Astrocyte of the hippocampus (primary cell): ENCODE data around the gene AFF1.

Experiments
- DNase-seq: peaks from one replicate; pipeline ENCODE4 v3.0.0; 2011; ENCODE audit warnings: low read depth, low spot score

Gene AFF1

GRCh38 chr4:86934771-86935565, at the start of gene AFF1:
Gene AFF1 (plus strand): TSS chr4:86935011. CDS start chr4:86948534, 13,523 bp downstream.
- DNase-seq = peak; percentile 97

GRCh38 chr4:86890790-86891189, 44.0 kb upstream of the AFF1 start:
- DNase-seq = peak; percentile 9

GRCh38 chr4:86891762-86892635, 42.8 kb upstream of the AFF1 start, which contains the start of gene C4orf36:
Gene C4orf36 (minus strand): TSS chr4:86892422. CDS start chr4:86891520, 902 bp downstream.
- peak; percentile 75 for DNase-seq

DNA sequence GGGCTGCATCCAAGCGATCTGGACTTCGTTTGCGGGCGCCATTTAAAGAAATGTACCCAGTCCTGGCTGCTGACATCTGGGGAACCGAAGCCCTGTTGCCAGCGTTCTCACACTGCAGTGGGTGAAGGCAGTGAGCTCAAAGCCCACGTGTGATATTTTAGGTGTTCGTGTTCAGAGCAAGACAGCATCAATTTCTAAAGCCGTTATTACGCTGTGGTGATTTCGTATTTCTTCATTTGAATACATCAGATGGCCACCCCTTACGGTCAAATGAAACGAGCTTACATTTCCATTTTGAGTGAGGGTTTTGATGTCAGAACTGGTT, 42.2 kb upstream of the AFF1 start:
- no peak for DNase-seq

- no peak for DNase-seq
Measured at GRCh38 chr4:86893136-86893535, 41.7 kb upstream of the AFF1 start.

- no peak for DNase-seq
Measured at GRCh38 chr4:86894455-86894854, 40.4 kb upstream of the AFF1 start.

GRCh38 chr4:86895692-86896488, 38.9 kb upstream of the AFF1 start:
- peak; percentile 79 for DNase-seq

DNA sequence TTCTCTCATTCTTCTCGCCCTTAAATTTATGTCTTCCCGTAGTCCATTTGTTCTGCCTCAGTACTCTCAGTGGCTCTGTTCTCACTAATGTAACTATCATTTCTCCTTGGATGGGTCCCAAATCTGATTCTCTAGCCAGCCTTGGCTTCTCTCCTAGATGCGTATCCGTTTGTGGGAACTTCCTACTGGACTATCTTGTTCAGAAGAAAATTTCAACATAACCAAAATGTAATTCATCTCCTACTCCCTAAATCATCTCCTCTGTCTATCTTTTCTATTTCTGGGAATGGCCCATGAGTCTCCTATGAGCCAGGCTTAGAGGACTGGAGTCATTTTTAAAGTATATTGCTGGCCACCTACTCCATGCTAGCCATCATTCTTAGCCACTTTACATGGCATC, 38.2 kb upstream of the AFF1 start:
- DNase-seq = no peak

DNA sequence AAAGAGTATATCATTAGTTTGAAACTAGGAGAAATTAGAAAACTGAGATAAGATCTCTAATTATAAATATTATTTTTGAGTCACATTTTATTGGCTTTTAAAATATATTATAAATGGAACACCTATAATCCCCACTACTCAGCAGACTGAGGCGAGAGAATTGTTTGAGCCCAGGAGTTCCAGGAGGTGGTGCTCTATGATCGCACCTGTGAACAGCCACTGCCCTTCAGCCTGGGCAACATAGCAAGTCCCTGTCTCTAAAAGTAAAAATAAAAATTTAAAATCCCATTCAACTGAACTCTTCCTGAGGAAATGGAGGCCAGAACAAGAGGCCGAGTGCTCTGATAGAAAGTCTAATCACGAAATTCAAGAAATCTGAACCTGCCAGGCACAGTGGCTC, 36.2 kb upstream of the AFF1 start:
- DNase-seq = peak; percentile 13

DNA sequence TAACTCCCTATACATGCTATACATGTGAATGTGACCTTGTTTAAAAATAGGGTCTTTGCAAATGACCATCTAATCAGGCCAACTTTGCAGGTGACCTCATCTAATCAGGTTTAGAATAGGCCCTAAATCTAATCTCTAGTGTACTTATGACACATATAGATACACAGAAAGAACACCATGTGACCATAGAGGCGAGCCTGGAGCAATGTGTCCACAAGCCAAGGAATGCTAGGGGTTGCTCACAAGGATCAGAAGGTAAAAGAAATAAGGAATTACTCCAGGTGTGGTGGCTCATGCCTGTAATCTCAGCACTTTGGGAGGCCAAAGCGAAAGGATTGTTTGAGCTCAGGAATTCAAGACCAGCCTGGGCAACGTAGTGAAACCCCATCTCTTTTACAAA, 32.9 kb upstream of the AFF1 start:
- no peak for DNase-seq

DNA sequence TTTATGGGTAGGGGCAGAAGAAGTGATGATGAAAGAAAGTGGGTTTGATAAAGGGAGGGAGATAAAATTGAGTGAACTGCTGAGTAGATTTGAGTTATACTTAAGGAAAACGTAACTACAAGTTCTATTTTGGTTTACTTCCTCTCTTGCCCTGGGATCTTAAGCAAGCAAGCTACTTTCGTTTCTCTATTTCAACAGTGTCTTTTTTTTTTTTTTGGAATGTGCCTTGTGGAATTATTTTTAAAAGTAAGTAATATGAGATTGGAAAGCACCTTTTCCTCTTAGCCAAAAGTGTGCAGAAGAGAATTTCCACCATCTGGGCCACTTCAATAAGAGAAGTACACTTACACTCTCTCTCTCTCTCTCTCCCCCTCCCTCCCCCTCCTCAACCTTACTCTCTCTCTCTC, 26.6 kb upstream of the AFF1 start:
- no peak for DNase-seq

GRCh38 chr4:86909546-86910295, 25.1 kb upstream of the AFF1 start:
- DNase-seq = no peak

DNA sequence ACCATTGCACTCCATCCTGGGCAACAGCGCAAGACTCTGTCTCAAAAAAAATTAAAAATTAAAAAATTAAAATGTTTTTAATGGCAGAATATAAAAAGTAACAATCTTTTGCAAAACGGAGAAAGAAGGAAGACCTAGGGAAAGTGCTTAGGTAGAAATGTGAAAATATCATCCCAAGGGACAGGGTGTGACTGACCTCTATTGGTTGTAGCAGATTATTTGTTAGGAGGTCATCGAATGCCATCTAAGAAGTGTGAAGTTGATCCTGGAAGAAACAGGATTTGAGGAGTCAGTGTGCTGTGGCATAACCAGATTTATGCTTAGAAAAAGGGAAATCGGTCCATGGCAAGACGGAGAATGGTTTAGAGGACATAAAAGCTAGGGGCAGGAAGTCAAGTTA, 24.4 kb upstream of the AFF1 start:
- no peak for DNase-seq

GRCh38 chr4:86910820-86911684, 23.8 kb upstream of the AFF1 start:
- peak; percentile 58 for DNase-seq

DNA sequence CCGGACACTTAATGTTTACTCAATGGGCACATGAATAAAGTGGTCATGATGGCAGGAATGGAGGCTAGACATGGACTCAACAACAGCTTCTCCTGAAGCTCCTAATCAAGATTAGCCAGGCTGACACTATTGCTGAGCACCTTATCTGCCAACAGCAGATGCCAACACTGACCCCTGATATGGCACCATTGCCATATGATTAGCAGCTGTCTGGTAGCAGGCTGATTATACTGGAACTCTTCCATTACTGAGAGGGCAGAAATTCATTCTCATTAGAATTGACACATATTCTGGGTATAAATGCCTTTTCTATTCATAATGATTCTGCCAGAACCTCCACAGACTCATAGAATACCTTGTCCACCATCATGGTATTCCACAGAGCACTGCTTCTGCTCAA, 18.4 kb upstream of the AFF1 start:
- DNase-seq = no peak

DNA sequence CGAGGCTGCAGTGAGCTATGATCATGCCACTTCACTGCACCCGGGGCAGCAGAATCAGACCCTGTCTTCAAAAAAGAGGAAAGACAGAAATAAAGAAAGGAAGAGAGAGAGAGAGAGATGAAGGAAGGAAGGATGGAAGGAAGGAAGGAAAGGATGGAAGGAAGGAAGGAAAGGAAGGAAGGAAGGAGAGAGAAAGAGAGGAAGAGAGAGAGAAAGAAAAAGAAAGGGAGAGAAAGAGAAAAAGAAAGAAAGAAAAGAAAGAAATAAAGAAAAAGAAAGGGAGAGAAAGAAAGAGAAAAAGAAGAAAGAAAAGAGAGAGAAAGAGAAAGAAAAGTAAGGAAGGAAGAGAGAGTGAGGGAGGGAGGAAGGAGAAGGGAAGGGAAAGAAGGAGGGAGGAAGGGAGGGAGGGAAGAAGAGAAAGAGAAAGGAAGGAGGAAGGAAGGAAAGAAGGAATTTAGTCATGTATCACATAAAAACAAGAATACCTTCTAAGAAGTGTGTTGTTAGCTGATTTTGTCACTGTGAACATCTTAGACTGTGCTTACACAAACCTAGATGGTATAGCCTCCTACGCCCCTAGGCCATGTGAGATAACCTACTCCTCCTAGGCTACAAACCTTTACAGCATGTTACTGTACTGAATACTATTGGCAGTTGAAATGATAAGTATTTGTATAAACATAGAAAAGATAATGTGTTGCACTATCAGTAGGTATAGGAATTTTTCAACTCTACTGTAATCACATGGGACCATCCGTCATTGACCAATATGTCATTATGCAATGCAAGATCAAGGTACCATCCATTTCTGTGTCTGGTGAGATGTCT, 17.4 kb upstream of the AFF1 start:
- DNase-seq = no peak

DNA sequence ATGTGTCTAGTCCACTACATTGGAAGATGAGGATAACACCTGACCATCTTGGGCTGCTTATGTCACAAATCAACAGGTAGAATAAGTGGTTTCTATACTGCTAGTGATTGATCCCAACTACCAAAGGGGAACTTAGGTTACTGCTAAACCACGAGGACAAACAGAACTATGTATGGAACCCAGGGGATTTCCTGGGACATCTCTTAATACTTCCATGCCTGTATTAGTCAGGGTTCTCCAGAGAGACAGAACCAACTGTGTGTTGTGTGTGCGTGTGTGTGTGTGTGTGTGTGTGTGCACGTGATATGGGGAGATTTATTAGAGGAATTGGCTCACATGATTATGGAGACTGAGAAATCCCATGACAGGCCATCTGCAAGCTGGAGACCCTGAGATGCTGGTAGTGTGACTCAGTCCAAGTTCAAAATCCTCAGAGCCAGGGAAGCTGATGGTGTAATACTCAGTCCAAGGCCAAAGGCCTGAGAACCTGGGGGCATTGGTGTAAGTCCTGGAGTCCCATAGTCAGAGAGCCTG, 16.2 kb upstream of the AFF1 start:
- DNase-seq = peak; percentile 44

DNA sequence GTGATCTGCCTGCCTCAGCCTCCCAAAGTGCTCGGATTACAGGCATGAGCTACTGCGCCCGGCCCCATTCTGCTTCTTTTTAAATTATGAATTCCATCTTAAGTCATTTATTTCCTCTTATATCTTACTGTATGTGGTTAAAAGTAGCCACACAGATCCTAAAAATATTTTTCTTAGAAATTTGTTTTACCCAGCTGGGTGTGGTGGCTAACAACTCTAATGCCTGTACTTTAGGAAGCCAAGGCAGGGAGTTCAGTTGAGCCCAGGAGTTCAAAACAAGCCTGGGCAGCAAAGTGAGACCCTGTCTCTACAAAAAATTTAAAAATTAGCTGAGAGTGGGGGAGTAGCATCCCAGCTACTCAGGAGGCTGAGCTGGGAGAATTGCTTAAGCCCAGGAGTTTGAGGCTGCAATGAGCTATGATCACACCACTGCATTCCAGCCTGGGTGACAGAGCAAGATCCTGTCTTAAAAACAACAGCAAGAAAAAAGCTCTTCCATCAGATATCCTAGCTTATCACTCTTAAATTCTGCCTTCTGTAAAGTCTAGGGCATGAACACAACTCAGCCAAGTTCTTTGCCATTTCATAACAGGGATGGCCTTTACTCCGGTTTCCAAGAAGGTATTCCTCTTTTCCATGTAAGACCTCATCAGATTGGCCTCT, 15.1 kb upstream of the AFF1 start:
- DNase-seq = no peak
